Uterus (tissue), 2 donors: ENCODE results near the gene TTLL12.

ENCODE experiments used
- CTCF ChIP-seq, 4 experiments: fragments of 200-600 bp in 2 of 4; fragments of 450-650 bp in 2 of 4; sonication (generic) in 2 of 4; IDR thresholded peaks; one replicate each; pipeline ENCODE4 v1.5.1; 2016 to 2019; ENCODE audit warnings: antibody characterized with exemption in 4 of 4, mild to moderate bottlenecking in 2 of 4, moderate library complexity in 1 of 4
- POLR2A ChIP-seq, 2 donors: fragments of 450-650 bp; IDR thresholded peaks; one replicate each; pipeline ENCODE4 v1.6.1; 2016; ENCODE audit warnings: antibody characterized with exemption in 2 of 2, mild to moderate bottlenecking in 1 of 2, moderate library complexity in 1 of 2

GRCh38 chr22:43205261-43205691 lies 18.3 kb upstream of the TTLL12 start:
- TF ChIP-seq CTCF (IDR thresholded peaks at IDR 0.05) (no peak), POLR2A (IDR thresholded peaks at IDR 0.05) (no peak)
